Prostate gland (tissue), 2 donors: ENCODE data around the gene JADE3.

Source experiments
- POLR2A ChIP-seq: fragments of 450-650 bp; IDR thresholded peaks from one replicate; pipeline ENCODE4 v1.6.1; 2016; ENCODE audit warnings: antibody characterized with exemption, mild to moderate bottlenecking
- POLR2AphosphoS5 ChIP-seq: sonication (generic); formaldehyde crosslinking; IDR thresholded peaks from one replicate; pipeline ENCODE4 v1.6.1; 2017; ENCODE audit warnings: antibody characterized with exemption
- TF ChIP-seq, protein P1 (sequence below), 4 experiments: fragments of 200-600 bp in 2 of 4; fragments of 450-650 bp in 2 of 4; sonication (generic) in 2 of 4; IDR thresholded peaks; 1 replicate in 3 of 4; 2 replicates in 1 of 4; pipeline ENCODE4 v1.5.1; 2016 to 2019; ENCODE audit warnings: antibody characterized with exemption in 4 of 4, mild to moderate bottlenecking in 2 of 4, moderate library complexity in 2 of 4

DNA sequence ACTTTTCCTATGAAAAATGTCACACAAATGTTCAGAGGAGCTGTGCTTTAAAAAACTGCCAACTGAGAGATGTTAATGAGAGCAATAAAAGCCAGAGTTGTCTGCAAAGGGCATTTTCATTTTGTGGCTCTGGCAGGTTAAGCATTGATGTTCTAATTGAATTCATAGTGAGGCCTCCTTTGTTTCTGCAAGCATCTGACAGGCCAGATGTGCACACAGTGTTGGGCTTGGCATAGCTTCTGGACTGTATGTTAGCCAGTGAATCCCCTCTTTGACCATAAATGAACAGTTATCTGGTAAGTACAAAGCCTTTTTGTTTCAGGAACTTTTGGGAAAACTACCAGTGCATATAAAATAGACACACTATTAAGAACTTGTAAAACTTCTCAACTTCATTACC lies 81.9 kb downstream of the JADE3 start:
- TF ChIP-seq POLR2AphosphoS5, result no peak
- TF ChIP-seq, protein P1, sequence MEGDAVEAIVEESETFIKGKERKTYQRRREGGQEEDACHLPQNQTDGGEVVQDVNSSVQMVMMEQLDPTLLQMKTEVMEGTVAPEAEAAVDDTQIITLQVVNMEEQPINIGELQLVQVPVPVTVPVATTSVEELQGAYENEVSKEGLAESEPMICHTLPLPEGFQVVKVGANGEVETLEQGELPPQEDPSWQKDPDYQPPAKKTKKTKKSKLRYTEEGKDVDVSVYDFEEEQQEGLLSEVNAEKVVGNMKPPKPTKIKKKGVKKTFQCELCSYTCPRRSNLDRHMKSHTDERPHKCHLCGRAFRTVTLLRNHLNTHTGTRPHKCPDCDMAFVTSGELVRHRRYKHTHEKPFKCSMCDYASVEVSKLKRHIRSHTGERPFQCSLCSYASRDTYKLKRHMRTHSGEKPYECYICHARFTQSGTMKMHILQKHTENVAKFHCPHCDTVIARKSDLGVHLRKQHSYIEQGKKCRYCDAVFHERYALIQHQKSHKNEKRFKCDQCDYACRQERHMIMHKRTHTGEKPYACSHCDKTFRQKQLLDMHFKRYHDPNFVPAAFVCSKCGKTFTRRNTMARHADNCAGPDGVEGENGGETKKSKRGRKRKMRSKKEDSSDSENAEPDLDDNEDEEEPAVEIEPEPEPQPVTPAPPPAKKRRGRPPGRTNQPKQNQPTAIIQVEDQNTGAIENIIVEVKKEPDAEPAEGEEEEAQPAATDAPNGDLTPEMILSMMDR (IDR thresholded peaks at IDR 0.05), result no peak
- no peak for TF ChIP-seq POLR2A
